Measurements from ENCODE around the gene HEATR5A.
"Not testable (repeated sequence)": the region's sequence is repeated elsewhere in the genome, so short reads cannot be mapped to it uniquely, and the experiment has no call there.

HEATR5A gene

GRCh38 chr14:31337331-31337730, 83.0 kb downstream of the HEATR5A start:
- DNase-seq (ENCODE audit: insufficient read length, low spot score): no peak
- no peak for FAIRE-seq

- FAIRE-seq (no peak), DNase-seq (ENCODE audit: insufficient read length, low spot score) (no peak)
Measured at GRCh38 chr14:31336646-31337045, 83.7 kb downstream of the HEATR5A start.

- not testable (repeated sequence) for DNase-seq (ENCODE audit: insufficient read length, low spot score); FAIRE-seq
Measured at GRCh38 chr14:31331395-31331794, 89.0 kb downstream of the HEATR5A start.

- not testable (repeated sequence) for FAIRE-seq; DNase-seq (ENCODE audit: insufficient read length, low spot score)
Measured at GRCh38 chr14:31329876-31330521, 90.4 kb downstream of the HEATR5A start.

GRCh38 chr14:31326111-31326510, 94.2 kb downstream of the HEATR5A start:
- DNase-seq (ENCODE audit: insufficient read length, low spot score) (no peak), FAIRE-seq (no peak)

- FAIRE-seq: no peak
- DNase-seq (ENCODE audit: insufficient read length, low spot score): no peak
Measured at GRCh38 chr14:31323419-31323818, 96.9 kb downstream of the HEATR5A start.

GRCh38 chr14:31320922-31321766, 99.2 kb downstream of the HEATR5A start:
- no peak for FAIRE-seq

GRCh38 chr14:31320216-31320615, 100.1 kb downstream of the HEATR5A start:
- DNase-seq (ENCODE audit: insufficient read length, low spot score) (no peak), FAIRE-seq (no peak)

More at GRCh38 chr14:31320922-31321766, 99.2 kb downstream of the HEATR5A start:
- no peak for DNase-seq (ENCODE audit: insufficient read length, low spot score)

- DNase-seq (ENCODE audit: insufficient read length, low spot score) (no peak), FAIRE-seq (no peak)
Measured at GRCh38 chr14:31319701-31320100, 100.6 kb downstream of the HEATR5A start.

GRCh38 chr14:31312934-31313333, 107.4 kb downstream of the HEATR5A start:
- DNase-seq (ENCODE audit: insufficient read length, low spot score) (no peak), FAIRE-seq (no peak)

- FAIRE-seq; DNase-seq (ENCODE audit: insufficient read length, low spot score): not testable (repeated sequence)
Measured at GRCh38 chr14:31312370-31312769, 108.0 kb downstream of the HEATR5A start.

GRCh38 chr14:31307618-31308017, 112.7 kb downstream of the HEATR5A start:
- FAIRE-seq (no peak), DNase-seq (ENCODE audit: insufficient read length, low spot score) (no peak)

GRCh38 chr14:31307198-31307597, 113.2 kb downstream of the HEATR5A start:
- DNase-seq (ENCODE audit: insufficient read length, low spot score): no peak
- no peak for FAIRE-seq

GRCh38 chr14:31303654-31304053, 116.7 kb downstream of the HEATR5A start:
- FAIRE-seq: no peak

GRCh38 chr14:31300883-31301282, 119.5 kb downstream of the HEATR5A start:
- DNase-seq (ENCODE audit: insufficient read length, low spot score) (no peak), FAIRE-seq (no peak)

More at GRCh38 chr14:31303654-31304053, 116.7 kb downstream of the HEATR5A start:
- DNase-seq (ENCODE audit: insufficient read length, low spot score): no peak

GRCh38 chr14:31300296-31300695, 120.1 kb downstream of the HEATR5A start:
- FAIRE-seq (no peak), DNase-seq (ENCODE audit: insufficient read length, low spot score) (no peak)

GRCh38 chr14:31297701-31298344, 122.5 kb downstream of the HEATR5A start:
- no peak for DNase-seq (ENCODE audit: insufficient read length, low spot score)
- FAIRE-seq: peak; percentile 70

- DNase-seq (ENCODE audit: insufficient read length, low spot score) (no peak), FAIRE-seq (no peak)
Measured at GRCh38 chr14:31297112-31297511, 123.2 kb downstream of the HEATR5A start.

GRCh38 chr14:31294746-31295405, 125.5 kb downstream of the HEATR5A start:
- no peak for DNase-seq (ENCODE audit: insufficient read length, low spot score)
- FAIRE-seq: no peak

GRCh38 chr14:31292937-31293616, 127.3 kb downstream of the HEATR5A start:
- no peak for FAIRE-seq
- no peak for DNase-seq (ENCODE audit: insufficient read length, low spot score)

Data from GM19239 (cell line).